NAMALWA (cell line): ENCODE data around the gene ESYT1.

Source experiments
- DNase-seq: peaks from one replicate; pipeline ENCODE4 v3.0.0-alpha.2; 2015; ENCODE audit warnings: low spot score

The ESYT1 gene

GRCh38 chr12:56129206-56129941 is 1.3 kb downstream of the ESYT1 start:
- DNase-seq, result peak; percentile 81

- DNase-seq, result no peak
Measured at GRCh38 chr12:56129942-56130495, 2.0 kb downstream of the ESYT1 start.

- no peak for DNase-seq
Measured at GRCh38 chr12:56130876-56131275, 2.8 kb downstream of the ESYT1 start.

- DNase-seq, result no peak
Measured at GRCh38 chr12:56134897-56135296, 6.8 kb downstream of the ESYT1 start.

GRCh38 chr12:56137853-56138571 is 9.9 kb downstream of the ESYT1 start:
- no peak for DNase-seq

- no peak for DNase-seq
Measured at GRCh38 chr12:56141946-56142784, 14.1 kb downstream of the ESYT1 start.

GRCh38 chr12:56143217-56143616 is 15.2 kb downstream of the ESYT1 start:
- DNase-seq, result no peak

- no peak for DNase-seq
Measured at GRCh38 chr12:56143870-56144269, 15.8 kb downstream of the ESYT1 start.

GRCh38 chr12:56145217-56145616 is 17.1 kb downstream of the ESYT1 start:
- DNase-seq, result no peak

- DNase-seq, result no peak
Measured at GRCh38 chr12:56146492-56147460, 18.7 kb downstream of the ESYT1 start.

GRCh38 chr12:56150563-56150962 is 22.5 kb downstream of the ESYT1 start:
- DNase-seq, result no peak

GRCh38 chr12:56151672-56152131 is 23.6 kb downstream of the ESYT1 start:
- peak; percentile 84 for DNase-seq

GRCh38 chr12:56152132-56152755 is 24.2 kb downstream of the ESYT1 start, which contains the start of gene MYL6B:
Gene MYL6B, plus strand, starts transcription at chr12:56152587. Its CDS starts 1,332 bp downstream, at chr12:56153919.
- peak; percentile 95 for DNase-seq

- no peak for DNase-seq
Measured at GRCh38 chr12:56152756-56153677, 24.9 kb downstream of the ESYT1 start.

GRCh38 chr12:56153678-56154065 is 25.6 kb downstream of the ESYT1 start:
- DNase-seq, result no peak

GRCh38 chr12:56154246-56154771 is 26.2 kb downstream of the ESYT1 start:
- peak; percentile 49 for DNase-seq

GRCh38 chr12:56154818-56155217 is 26.8 kb downstream of the ESYT1 start:
- no peak for DNase-seq

- DNase-seq, result no peak
Measured at GRCh38 chr12:56155256-56155845, 27.3 kb downstream of the ESYT1 start.
